ENCODE results near the gene STRA6.

STRA6 gene

DNA sequence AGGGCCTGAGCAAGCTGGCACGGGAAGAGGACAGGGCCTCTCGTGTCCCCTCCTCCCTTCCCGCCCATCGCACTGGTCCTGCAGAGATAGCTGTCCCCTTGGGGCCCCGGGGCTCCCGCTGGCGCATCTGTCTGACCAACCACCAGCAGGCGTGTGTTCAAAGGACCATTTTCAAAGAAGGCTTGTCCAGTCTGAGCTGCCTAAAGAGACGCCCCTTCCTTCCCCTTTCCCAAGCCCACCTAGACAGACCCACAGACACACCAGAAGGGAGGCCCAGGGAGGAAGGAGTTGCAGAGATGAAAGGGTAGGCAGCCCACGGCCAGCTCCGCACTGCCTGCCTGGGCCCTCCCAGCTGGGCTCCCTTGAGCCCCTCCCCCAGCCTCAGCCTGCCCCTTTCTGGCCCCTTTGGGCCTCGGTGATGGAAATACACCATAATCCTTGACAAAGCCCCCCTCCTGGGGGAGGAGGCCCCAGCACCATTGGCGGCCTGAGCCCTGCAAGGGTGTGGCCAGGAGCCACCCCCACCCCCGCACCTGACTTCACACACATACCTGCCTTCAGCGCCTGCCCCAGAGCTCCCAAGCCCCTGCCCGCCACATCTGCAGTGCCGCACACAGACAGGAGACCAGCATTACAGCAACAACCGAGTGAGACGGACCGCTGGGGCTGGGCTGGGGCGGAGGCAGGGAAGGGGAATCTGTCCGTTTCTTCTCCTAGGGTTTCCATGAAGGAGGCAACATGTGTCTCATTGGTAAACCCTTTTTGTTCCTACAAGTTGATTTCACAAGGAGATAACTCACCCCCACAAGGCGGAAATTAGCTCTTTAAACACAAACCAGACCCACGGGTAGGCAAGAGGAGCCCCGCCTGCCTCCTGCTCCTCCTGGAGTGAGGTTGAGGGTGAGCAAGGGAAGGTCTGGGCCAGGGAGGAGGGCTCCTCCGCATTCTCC is at the start of gene STRA6:
Gene STRA6 (minus strand): TSS at position 336 of the 950 bp plus-strand sequence. CDS start 520 bp downstream, outside the sequence.
- no peak for DNase-seq

DNA sequence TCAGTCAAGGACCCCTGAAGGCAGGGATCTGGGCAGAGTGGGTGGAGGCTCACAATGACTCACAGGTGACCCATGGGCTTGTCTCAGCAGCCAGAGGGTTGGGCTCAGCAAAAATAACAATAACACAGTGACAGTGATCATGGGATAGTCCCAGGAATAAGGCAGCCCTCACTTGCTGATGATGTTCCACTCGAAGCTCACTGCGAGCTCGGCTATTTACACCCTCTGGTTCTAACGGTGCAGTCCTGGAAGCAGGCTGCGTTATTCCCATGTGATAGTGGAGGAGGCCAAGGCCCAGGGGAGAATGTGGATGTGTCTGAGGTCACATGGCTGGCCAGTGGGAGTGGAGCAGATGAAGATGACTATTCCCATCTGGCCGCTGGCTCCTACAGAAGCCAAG is 49.7 kb upstream of the STRA6 start:
- no peak for DNase-seq

DNA sequence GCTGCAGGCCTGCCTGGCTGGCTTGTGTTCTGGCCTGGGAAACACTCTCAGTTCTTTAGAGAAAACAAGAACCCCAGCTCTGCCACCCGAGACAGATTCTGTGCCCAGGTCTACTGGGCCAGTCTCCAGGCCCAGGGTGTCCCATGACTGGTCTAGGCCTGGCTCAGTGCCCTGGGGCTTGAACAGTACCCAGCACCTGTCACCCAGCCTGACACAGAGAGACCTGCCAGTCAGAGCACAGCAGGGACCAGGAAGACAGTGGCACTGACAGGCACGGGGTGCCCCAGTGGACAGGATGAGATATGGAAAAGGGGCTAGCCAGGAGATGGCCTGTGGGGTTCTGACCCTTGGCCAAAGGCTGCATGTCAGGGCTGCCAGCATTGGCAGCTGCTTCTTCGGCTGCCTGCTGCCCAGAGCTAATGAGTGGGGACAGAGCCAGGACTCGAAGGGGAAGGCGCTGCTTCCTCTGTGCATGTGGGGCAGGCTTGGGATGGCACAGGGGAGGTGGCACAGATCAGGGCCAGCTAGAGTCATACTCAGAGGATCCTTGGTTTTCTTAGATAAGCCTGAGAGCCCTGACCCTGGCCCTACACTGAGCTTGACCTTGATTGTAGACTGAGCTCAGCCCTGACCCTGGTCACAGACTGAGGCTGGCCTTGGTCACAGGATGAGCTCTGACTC is 48.7 kb upstream of the STRA6 start:
- DNase-seq, result no peak

DNA sequence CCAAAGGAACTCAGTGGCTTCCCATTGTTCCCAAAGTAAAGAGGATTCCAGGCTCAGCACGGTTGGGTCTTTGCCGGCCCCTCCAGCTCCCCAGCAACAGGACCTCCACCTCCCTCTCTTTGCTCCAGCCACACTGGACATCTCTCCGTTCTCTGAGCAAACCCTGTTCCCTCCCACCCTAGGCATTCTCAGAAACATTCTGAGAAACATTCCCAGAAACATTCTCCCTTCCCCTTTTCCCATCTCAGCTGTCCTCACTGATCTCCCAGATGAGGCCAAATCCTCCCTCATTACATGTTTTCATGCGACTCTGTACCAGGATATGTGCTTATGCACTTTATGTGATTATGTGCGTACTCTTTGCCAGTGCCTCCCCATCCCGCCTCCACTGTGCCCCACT is 47.7 kb upstream of the STRA6 start:
- DNase-seq, result no peak

DNA sequence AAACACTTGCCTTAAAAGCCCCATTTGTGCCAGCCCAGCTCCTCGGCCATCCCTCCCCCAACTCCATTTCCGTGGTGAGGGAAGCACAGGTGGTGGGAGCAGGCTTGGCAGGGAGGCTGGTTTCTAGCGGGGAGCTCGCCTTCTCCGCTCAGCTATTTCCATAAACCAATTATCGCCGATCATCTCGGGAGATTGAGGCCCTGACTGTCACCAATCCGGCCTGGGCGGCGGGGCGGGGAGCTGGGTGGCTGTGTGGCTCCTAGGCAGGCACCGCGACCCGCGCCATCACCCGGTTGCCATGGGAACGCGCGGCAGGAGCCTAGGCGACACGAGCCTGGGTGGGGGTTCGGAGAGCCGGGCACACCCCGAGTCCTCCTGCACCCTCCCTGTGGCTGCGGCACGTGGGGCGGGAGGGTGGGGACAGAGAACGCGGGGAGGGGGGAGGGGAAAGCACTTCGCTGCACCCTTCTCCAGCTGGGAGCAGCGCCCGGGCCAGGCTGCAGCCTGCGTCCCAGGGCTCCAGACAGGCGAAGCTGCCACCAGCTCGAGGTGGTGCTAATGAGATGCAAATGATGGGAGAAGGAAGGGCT is 42.9 kb upstream of the STRA6 start:
- no peak for DNase-seq

DNA sequence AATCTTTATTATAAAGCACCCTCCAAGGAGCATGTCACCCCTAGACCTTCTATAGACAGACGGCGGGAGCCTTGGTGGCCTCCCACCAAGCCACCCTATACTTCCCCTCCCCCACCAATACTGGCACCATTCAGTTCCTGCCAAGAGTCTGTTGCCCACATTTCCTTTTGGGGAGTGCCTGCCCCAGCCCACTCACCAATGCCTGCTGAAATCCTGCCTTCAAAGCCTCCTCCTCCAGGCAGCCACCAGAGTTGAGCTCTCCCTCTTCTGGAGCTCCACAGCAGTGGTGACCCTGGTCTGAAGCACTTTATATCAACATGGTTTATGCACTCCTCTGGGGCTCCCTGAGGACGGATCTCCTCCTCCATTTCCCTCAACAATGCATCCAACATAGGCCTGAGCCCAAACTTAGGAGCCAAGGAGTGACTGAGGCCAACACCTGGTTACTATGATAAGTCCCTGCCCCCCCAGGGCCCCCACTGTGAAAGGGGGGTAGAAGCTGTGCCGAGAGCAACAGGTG is 42.3 kb upstream of the STRA6 start:
- no peak for DNase-seq

GRCh38 chr15:74243431-74243830 is 40.8 kb upstream of the STRA6 start:
- DNase-seq, result no peak

DNA sequence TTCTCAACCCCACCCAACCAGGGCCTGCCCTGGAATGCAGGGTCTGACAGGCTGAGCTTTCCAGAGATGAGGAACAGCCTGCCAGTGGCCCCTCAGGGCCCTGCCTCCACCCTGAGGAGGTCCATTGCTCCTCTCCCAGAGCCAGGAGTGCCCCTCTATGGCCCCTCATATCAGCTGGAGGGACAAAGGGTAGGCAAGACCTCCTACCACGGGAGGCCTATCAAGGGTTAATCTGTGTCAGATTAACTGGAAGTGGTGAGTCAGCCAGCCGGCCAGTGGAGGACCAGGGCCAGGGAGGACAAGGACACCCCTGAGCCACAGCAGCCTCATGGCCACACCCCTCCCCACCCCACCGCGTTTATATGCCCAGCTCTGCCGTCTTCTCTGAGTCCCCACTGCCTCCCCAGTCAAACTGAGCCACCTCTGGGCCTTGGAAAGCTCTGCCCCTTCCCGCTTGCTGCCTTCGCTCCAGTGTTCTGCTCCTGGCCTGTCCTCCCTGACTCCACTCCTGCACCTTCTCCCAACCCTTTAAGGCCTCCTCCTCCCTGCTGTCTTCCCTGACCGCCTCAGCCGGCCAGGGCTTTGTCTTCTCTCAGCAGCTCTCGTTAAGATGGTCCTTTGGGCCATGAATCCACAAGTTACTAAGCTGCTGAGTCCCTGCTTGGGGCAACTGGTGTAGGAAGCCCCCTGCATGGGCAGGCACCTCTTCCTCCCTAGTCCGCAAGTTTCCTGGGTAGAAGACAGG is 40.0 kb upstream of the STRA6 start:
- no peak for DNase-seq

- no peak for DNase-seq
Observed at GRCh38 chr15:74240897-74241614, 38.5 kb upstream of the STRA6 start.

DNA sequence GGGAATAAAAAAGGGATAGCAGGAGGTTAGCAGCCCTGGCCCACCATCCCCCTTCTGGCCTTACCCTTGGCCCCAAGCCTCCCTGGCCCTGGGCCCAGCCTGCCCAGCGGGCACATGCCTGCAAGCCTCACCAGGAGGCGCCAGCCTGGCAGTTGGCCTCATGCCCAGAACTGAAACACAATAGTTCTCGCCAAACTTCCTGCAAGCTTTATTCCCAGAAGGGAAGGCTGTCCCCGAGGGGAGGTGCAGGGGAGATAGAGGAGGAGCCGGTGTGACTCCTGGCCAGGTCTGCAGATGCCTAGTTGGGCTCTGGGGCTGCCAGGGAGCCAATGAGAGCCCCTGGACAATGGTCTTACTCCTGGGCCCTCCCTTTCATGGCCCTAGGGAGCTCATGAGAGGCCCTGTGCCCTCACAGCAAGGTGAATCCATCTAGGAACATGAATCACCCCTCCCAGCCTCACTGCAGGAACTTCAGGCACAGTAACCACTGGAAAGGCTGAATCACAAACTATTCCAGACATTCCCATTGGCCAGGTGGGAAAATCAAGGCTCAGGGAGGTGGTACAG is 37.5 kb upstream of the STRA6 start:
- DNase-seq, result no peak

DNA sequence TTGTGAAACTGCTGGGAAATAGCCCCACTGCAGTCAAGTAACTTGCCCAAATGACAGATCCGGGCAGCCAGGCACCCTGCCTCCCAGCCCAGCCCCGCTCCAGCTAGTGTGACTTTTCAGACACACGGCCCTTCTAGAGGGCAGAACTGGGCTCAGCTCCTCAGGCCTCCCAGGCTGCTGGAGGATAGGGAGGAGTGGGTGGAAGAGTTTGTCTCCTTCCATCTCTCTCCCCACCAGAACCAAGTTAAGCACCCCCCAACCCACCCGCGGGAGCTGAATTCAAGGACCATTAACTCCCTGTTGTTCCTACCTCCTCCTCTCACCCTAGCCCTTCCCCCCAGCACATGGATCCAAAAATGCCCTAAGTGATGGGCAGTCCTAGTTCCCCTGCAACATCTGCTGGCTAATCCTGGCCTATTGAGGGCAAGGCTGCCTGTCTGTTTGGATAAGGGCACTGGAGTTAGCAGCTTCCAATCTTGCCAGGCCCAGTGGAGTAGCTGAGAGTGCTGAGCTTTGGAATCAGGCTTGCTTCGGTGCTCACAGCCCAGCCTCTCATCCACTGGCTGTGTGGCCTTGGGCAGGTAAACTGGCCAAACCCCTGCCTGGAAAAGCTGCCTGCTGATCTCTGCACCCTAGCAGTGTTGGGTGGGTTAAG is 36.6 kb upstream of the STRA6 start:
- no peak for DNase-seq

DNA sequence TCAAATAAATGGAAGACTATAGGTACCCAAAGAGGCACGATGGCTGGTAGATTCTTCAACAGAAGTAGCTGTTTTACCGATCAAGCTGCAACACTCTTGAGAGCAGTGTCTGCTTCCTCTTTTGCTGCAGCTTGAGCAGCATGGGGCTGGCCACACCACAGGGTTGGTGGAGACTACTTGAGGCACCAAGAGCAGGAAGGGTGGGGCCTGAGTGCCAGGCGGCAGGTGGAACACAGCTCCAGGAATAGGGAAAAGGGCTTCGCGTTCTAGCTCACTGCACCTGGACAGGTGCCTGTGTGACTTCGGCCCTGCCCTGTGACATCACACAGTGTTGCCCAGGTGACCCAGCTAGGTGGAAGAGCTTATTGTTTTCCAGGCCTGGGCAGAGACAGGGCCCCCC is 33.4 kb upstream of the STRA6 start, which contains the start of gene CCDC33:
Gene CCDC33 (plus strand): TSS at position 365 of the 400 bp plus-strand sequence. CDS start 394 bp downstream, outside the sequence.
- no peak for DNase-seq

DNA sequence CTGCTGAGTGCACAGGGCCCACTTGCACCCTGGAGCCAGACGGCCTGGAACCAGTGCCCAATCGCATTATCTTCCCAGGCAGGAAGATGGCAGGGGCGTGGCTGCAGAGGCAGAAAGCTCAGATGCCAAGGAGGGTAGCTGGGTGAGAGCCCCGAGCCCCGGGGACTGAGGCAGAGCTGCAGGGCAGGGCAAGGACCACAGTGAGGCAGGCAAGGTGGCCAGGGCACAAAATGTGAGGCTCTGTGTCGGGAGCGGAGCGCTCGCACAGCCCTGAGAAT is 31.9 kb upstream of the STRA6 start:
- no peak for DNase-seq

DNA sequence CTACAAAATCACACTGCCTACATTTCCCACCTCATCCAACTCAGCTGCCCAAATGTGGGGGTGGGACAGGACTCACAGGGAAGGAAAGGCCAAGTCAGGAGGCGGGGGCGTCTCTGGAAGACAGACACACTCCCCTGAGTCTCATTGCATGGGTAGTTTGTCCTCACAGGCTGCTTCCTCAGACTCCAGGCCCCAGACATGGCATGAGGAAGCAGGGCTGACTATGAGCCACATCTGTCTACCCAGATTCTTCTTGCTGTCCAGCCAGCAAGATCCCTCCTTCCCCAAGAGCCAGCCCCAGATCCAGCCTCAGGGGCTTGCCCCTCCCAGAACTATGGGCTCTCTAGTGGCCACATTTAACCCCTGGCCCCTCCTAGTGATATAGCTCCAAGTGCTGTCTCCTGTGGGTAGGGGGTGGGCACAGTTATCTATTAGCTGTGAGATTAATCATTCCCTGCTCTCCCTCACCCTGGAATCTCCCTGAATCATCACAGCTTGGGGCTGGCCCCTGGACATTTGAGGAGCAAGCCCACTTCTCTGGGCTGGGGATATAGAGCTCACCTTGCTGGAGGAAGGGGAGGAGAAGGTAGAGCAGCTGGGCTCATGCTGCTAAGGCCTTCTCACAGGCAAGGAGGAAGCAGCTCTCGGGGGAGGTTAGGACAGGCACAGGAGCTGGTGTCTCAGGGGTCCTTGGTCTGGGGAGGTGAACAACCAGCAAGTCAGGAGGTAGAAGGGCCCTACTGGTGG is 31.4 kb upstream of the STRA6 start:
- no peak for DNase-seq

GRCh38 chr15:74233373-74233772 is 30.8 kb upstream of the STRA6 start:
- no peak for DNase-seq

DNA sequence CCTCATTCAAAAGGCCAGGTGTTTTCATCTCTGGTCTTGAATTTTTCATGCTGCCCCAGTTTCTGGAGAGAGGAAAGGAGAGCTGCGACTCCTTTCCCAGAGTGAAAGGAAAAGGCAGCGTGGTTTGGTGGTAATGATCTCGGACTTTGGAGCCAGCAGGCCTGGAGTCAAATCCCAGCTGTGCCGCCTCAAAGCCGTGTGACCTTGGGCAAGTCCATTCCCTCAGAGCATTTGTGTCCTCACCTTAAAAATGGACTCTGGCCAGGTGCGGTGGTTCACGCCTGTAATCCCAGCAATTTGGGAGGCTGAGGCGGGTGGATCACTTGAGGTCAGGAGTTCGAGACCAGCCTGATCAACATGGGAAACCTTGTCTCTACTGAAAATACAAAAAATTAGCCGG is 28.9 kb upstream of the STRA6 start:
- DNase-seq, result no peak

GRCh38 chr15:74229686-74230085 is 27.1 kb upstream of the STRA6 start:
- no peak for DNase-seq

- no peak for DNase-seq
Observed at GRCh38 chr15:74228723-74229081, 26.1 kb upstream of the STRA6 start.

GRCh38 chr15:74227968-74228722 is 25.6 kb upstream of the STRA6 start:
- no peak for DNase-seq

Measured in activated CD8-positive, alpha-beta memory T cell treated with anti-CD3 and anti-CD28 coated beads, Interleukin-2, amount 50 U/mL, for 4 hours (primary cell).